Small intestine (tissue), 7 donors: Measurements from ENCODE around the gene CHMP2A. TPM values are rescaled to one million over a fixed set of nuclear protein-coding genes. Genes with fewer than 3 reads are reported as not detected.

Experiments
- DNase-seq, 2 donors: peaks; one replicate each; pipeline versions ENCODE4 v3.0.0 to v3.0.0-alpha.2; 2013
- FAIRE-seq: peaks from 2 replicates; lab custom pipeline; 2012; peaks lifted over from hg19 to GRCh38; lab: Jason Lieb, UNC
- H3K27ac ChIP-seq, 3 donors: one replicate each; pipeline ENCODE4 v1.5.1; 2013; ENCODE audit warnings: low read length in 2 of 3, mild to moderate bottlenecking in 2 of 3, control low read depth in 1 of 3, inconsistent platforms in 1 of 3, low read depth in 1 of 3, moderate library complexity in 1 of 3
- H3K27me3 ChIP-seq, 3 donors: one replicate each; pipeline ENCODE4 v1.6.1; 2013; ENCODE audit warnings: low read length in 3 of 3, inconsistent platforms in 1 of 3; ENCODE audit not compliant: control insufficient read depth in 3 of 3, insufficient read depth in 3 of 3
- H3K36me3 ChIP-seq, 3 donors: one replicate each; pipeline ENCODE4 v1.6.1; 2013; ENCODE audit warnings: low read length in 3 of 3, inconsistent platforms in 1 of 3, low read depth in 1 of 3, mild to moderate bottlenecking in 1 of 3, moderate library complexity in 1 of 3; ENCODE audit not compliant: control insufficient read depth in 3 of 3, insufficient read depth in 2 of 3
- H3K4me1 ChIP-seq, 3 donors: one replicate each; pipeline ENCODE4 v1.6.1; 2013; ENCODE audit warnings: low read length in 2 of 3, inconsistent platforms in 1 of 3, low read depth in 1 of 3, mild to moderate bottlenecking in 1 of 3, moderate library complexity in 1 of 3; ENCODE audit not compliant: control insufficient read depth in 3 of 3, insufficient read depth in 2 of 3
- H3K4me3 ChIP-seq, 3 donors: one replicate each; pipeline ENCODE4 v1.5.1; 2013; ENCODE audit warnings: low read length in 3 of 3, control low read depth in 1 of 3, inconsistent platforms in 1 of 3, low read depth in 1 of 3, mild to moderate bottlenecking in 1 of 3, moderate library complexity in 1 of 3
- H3K9me3 ChIP-seq, 2 donors: one replicate each; pipeline ENCODE4 v1.6.1; 2013; ENCODE audit warnings: low read depth in 1 of 2, low read length in 1 of 2; ENCODE audit not compliant: control insufficient read depth in 2 of 2, insufficient read depth in 1 of 2
- WGBS, 3 donors: extraction: QIAGEN DNeasy Blood & Tissue Kit; methylation state at CpG; one replicate each; pipeline ENCODE4 v1.1.7; 2013; 5-methylcytosine and 5-hydroxymethylcytosine counted together
- polyA plus RNA-seq, 4 donors: library from polyadenylated mRNA; stranded (reverse) in 3 of 4; unstranded in 1 of 4; fragments of 200-250 nt in 3 of 4; fragments of 120-200 nt in 1 of 4; gene quantifications; one replicate each; pipeline versions ENCODE4 v1.2.1 to v1.2.3, GENCODE V29; 2013
- donor health status: healthy with polysubstance abuse.
- donor health status: control.
- donor health status: control.
- donor health status: Bipolar disorder and iron deficiency.
- donor health status: healthy.

The CHMP2A gene
- polyA plus RNA-seq, 4 donors, result 131 to 384 (median 235) TPM

DNA sequence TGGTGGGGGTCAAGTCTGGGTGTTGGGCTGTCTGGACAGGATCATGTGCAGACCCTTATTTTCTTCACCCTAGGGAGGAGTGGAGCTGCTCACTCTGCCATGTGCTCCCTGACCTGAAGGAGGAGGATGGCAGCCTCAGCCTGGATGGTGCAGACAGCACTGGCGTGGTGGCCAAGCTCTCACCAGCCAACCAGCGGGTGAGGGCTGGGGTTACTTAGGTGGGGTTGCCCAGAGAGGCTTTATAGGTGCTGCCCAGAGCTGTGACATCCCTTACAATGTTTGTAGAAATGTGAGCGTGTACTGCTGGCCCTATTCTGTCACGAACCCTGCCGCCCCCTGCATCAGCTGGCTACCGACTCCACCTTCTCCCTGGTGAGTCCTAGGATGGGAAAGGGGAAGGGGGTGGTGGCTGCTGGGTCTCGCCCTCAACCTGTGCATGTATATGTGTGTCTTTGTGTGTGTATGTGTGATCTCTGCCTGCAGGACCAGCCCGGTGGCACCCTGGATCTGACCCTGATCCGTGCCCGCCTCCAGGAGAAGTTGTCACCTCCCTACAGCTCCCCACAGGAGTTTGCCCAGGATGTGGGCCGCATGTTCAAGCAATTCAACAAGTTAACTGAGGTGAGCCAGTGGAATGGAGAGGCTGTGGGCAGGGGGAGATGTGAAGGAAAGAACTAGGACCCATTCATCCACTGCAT, 5.1 kb downstream of the CHMP2A start:
- DNase-seq (no peak), FAIRE-seq (no peak)
- Histone ChIP-seq H3K4me3 (no peak overlapping the region), H3K4me1 (peaks cover 5 to 19% (median 10%) of the 10 kb centered on the region in 3 donors), H3K36me3 (peaks cover 24 to 85% (median 27%) of the 10 kb centered on the region in 3 donors), H3K27ac (no peak overlapping the region), H3K27me3 (no peaks in the 10 kb centered on the region), H3K9me3 (no peaks in the 10 kb centered on the region)
- WGBS, 3 donors, result 84 to 91% (median 87%) methylated on average over 11 of the region's 11 CpGs

DNA sequence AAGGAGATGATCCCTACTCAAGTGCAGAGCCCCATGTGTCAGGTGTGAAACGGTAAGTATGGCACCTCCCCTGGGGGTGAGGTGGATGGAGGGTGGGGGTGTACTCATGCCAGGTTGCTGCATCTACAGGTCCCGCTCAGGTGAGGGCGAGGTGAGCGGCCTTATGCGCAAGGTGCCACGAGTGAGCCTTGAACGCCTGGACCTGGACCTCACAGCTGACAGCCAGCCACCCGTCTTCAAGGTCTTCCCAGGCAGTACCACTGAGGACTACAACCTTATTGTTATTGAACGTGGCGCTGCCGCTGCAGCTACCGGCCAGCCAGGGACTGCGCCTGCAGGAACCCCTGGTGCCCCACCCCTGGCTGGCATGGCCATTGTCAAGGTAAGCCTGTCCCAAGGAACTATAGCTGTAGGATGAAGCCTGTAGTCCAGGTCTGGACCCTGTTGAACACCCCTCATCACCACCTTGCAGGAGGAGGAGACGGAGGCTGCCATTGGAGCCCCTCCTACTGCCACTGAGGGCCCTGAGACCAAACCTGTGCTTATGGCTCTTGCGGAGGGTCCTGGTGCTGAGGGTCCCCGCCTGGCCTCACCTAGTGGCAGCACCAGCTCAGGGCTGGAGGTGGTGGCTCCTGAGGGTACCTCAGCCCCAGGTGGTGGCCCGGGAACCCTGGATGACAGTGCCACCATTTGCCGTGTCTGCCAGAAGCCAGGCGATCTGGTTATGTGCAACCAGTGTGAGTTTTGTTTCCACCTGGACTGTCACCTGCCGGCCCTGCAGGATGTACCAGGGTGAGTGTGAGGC, 5.8 kb downstream of the CHMP2A start:
- peaks cover 5 to 17% (median 10%) of the 10 kb centered on the region in 3 donors for H3K4me1 ChIP-seq
- H3K36me3 ChIP-seq, result peaks cover 24 to 84% (median 27%) of the 10 kb centered on the region in 3 donors
- H3K27me3 ChIP-seq, result no peaks in the 10 kb centered on the region
- 87 to 91% (median 88%) methylated on average over 20 of the region's 20 CpGs for WGBS, 3 donors
- H3K4me3 ChIP-seq, result no peak overlapping the region
- FAIRE-seq (no peak), DNase-seq (no peak)
- no peak overlapping the region for H3K27ac ChIP-seq
- no peaks in the 10 kb centered on the region for H3K9me3 ChIP-seq

DNA sequence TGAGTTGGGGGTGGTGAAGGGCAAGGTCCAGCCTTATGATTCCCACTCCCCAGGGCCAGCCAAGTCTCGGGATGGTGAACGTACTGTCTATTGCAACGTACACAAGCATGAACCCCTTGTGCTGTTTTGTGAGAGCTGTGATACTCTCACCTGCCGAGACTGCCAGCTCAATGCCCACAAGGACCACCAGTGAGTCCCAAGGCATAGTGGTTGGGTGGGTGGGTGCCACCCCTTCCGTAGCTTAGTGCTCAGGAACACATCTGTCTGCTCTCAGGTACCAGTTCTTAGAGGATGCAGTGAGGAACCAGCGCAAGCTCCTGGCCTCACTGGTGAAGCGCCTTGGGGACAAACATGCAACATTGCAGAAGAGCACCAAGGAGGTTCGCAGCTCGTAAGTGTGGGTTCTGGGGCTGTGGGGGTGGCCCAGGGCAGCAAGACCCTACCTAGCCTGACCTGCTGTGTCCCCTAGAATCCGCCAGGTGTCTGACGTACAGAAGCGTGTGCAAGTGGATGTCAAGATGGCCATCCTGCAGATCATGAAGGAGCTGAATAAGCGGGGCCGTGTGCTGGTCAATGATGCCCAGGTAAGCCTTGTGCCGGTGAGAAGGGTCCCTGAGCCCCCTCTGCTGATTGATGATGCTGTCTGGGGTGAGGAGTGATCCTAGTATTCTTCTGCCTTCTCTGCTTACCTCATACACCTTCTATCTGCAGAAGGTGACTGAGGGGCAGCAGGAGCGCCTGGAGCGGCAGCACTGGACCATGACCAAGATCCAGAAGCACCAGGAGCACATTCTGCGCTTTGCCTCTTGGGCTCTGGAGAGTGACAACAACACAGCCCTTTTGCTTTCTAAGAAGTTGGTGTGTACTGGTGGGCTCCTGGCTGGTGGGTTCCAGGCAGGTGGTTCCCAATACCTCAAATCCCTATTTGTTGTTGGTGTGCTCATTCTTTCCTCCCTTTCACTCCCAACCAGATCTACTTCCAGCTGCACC, 7.3 kb downstream of the CHMP2A start:
- H3K4me1 ChIP-seq, result peaks cover 5 to 15% (median 10%) of the 10 kb centered on the region in 3 donors
- FAIRE-seq (no peak), DNase-seq (no peak)
- no peaks in the 10 kb centered on the region for H3K27me3 ChIP-seq
- peaks cover 19 to 72% (median 25%) of the 10 kb centered on the region in 3 donors for H3K36me3 ChIP-seq
- no peak overlapping the region for H3K27ac ChIP-seq
- no peaks in the 10 kb centered on the region for H3K9me3 ChIP-seq
- 87 to 91% (median 91%) methylated on average over 18 of the region's 18 CpGs for WGBS, 3 donors
- H3K4me3 ChIP-seq, result no peak overlapping the region

DNA sequence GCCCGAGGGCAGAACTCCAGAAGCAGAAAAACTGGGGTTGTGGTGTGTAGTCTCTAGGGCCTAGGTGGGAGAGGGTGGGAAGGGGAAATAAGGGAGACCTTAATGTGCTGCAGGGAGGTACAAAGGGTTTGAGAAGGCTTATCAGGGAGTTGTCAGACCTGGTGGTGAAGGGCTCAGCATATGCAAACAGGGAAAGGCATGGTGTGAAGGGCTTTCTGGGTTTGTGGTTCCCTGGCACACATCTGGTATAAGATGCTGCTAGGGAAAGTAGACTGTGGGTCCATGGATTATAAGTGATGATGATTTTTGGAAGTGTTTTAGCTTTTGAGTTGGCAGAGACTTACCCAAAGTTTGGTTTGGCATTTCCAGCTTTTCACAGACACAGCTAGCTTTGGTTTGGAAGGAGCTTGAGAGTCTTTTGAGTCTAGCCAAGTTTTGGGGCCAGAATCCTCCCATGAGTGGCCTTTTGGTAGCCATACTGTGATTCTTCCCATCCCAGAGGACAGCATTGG, 8.8 kb downstream of the CHMP2A start:
- Histone ChIP-seq H3K9me3 (no peaks in the 10 kb centered on the region), H3K27me3 (no peaks in the 10 kb centered on the region), H3K4me1 (peaks cover 5 to 15% (median 10%) of the 10 kb centered on the region in 3 donors), H3K36me3 (peaks cover 13 to 57% (median 15%) of the 10 kb centered on the region in 3 donors), H3K4me3 (peak overlapping the region in 2 of 3 donors; percentile 92 to 96), H3K27ac (no peak overlapping the region)
- 0 to 16% (median 0%) methylated on average over 1 of the region's 1 CpG for WGBS, 3 donors
- FAIRE-seq (no peak), DNase-seq (no peak)

DNA sequence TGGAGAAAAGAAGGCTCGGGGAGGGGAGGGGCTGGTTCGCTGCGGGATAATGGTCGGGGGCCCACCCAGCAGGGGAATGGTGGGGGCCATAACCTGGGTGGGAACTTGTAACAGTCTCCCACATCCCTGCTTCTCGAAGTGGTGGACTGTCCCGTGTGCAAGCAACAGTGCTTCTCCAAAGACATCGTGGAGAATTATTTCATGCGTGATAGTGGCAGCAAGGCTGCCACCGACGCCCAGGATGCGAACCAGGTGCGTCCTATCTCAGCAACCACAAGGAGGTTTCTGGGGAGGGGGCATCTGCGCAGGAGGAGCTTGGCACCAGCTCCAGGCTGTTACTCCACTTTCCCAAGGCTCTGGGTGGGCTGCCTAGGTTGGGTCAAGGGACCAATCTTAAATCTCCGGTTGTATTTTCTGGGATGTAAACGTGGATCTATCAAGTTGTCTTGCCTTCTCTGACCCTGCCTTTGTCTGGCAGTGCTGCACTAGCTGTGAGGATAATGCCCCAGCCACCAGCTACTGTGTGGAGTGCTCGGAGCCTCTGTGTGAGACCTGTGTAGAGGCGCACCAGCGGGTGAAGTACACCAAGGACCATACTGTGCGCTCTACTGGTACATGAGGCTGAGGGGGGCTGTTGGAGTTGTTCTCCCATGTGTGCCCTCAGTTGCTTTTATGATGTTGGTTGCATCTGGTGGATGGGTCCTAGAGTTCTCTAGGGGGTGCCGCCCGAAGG, 9.5 kb downstream of the CHMP2A start:
- Histone ChIP-seq H3K4me1 (peaks cover 5 to 15% (median 10%) of the 10 kb centered on the region in 3 donors), H3K4me3 (peak overlapping the region; percentile 86 to 96 (median 92)), H3K27me3 (peaks cover 0 to 2% (median 0%) of the 10 kb centered on the region in 3 donors), H3K27ac (peak overlapping the region in 2 of 3 donors; percentile 28 to 63), H3K9me3 (no peaks in the 10 kb centered on the region), H3K36me3 (peaks cover 11 to 51% (median 13%) of the 10 kb centered on the region in 3 donors)
- DNase-seq, result no peak
- 2 to 6% (median 3%) methylated on average over 21 of the region's 21 CpGs for WGBS, 3 donors
- FAIRE-seq, result no peak

DNA sequence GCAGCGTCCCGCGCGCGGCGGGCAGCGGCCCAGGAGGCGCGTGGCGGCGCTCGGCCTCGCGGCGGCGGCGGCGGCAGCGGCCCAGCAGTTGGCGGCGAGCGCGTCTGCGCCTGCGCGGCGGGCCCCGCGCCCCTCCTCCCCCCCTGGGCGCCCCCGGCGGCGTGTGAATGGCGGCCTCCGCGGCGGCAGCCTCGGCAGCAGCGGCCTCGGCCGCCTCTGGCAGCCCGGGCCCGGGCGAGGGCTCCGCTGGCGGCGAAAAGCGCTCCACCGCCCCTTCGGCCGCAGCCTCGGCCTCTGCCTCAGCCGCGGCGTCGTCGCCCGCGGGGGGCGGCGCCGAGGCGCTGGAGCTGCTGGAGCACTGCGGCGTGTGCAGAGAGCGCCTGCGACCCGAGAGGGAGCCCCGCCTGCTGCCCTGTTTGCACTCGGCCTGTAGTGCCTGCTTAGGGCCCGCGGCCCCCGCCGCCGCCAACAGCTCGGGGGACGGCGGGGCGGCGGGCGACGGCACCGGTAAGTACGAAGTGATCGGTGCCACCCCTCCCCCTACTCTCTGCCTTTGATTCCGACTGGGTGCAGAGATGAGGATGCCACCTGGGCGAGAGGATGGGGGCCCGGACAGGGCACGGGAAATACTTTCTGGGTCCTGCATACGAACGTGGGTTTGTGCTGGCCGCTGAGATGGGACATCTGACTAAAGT, 10.2 kb downstream of the CHMP2A start:
- Histone ChIP-seq H3K4me3 (peak overlapping the region; percentile 86 to 96 (median 92)), H3K27me3 (peaks cover 0 to 3% (median 0%) of the 10 kb centered on the region in 3 donors), H3K4me1 (peaks cover 5 to 15% (median 10%) of the 10 kb centered on the region in 3 donors), H3K27ac (peak overlapping the region; percentile 91 to 95 (median 94)), H3K9me3 (no peaks in the 10 kb centered on the region), H3K36me3 (peaks cover 11 to 44% (median 13%) of the 10 kb centered on the region in 3 donors)
- WGBS, 3 donors, result 0% methylated on average over 37 to 92 of the region's 92 CpGs
- DNase-seq (peak in 1 of 2 donors; percentile 50), FAIRE-seq (no peak)
